ENCODE measurements around the gene KRT82.

KRT82 gene

DNA sequence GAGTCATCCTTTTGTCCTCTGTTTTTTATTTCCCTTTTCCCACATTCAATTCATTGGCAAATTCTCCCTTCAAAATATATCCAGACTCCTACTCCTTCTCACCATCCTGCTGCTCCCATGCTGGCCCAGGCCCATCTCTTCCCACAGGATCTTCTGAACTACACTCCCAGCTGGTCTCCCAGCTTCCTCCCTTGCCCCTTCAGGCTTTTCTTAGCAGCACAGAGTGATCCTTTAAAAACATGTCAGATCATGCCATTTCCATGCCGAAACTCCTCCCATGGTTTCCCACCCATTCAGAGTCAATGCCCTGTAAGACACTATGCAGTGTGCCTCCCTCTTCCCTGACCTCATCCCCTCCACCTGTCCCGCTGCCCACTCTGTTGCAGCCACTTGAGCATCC is 18.3 kb downstream of the KRT82 start:
- DNase-seq (ENCODE audit: low read depth in 2 of 2, low spot score in 1 of 2) = no peak

DNA sequence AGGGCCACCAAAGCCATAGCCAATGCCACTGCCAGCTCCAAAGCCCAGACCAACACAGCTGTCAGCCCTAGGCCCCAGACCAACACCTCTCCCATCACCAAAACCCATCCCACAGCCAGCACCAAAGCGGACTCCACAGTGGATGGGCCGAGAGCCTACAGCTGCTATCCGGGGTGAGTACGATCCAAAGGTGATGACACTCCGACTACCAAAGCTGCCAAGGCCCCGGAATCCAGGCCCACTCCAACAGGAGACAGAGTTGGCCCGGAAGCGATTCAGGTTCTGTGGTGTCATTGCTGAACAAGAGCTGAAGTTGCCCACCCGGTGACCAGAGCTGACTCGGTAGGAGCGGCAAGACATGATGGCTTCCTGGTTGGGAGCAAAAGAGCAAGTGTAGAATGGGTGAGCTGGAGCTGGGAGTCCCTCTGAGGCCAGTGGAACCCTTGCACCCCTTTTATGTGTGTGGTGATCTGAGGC is 20.9 kb downstream of the KRT82 start, which contains the start of gene KRT84:
Gene KRT84 (minus strand): TSS at position 427 of the 477 bp plus-strand sequence. CDS start 67 bp downstream, at position 360.
- no peak for DNase-seq (ENCODE audit: low read depth in 2 of 2, low spot score in 1 of 2)

DNA sequence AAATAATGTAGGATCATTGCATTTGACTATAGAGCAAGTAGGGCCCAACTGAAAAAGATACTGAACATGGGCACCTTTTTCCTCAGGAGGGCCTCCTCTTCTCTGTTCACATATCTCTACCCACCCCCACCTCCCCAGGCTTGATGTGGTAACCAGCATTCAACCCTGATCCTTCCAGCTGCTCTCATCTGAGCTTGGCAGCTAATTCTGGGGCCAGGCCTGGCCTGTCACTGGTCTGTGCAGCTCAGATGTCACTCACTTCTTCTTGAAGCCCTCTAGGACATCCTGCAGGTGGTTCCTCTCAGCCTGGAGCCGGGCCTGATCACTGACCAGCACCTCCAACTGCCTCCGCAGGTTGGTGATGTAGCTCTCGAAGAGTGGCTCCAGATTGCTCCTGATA is 22.8 kb downstream of the KRT82 start:
- DNase-seq (ENCODE audit: low read depth in 2 of 2, low spot score in 1 of 2) = no peak

DNA sequence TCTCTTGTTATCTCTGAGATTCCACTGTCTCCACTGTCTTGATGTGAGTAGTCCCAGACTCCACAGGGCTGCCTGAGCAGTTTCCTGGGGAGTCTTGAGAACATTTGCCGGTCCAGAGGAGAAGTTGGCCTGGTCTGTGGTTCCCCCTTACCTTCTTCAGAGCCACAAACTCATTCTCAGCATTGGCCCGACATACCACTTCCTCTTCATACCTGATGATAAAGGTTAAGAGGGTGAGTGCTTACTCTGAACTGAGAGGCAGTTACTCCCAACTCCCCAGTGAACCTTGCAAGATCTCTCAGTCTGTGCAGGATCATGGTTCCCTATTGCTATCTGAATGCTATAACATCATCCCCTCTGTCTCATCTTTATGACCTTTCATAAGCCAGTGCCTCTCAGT is 23.3 kb downstream of the KRT82 start:
- DNase-seq (ENCODE audit: low read depth in 2 of 2, low spot score in 1 of 2) = no peak

DNA sequence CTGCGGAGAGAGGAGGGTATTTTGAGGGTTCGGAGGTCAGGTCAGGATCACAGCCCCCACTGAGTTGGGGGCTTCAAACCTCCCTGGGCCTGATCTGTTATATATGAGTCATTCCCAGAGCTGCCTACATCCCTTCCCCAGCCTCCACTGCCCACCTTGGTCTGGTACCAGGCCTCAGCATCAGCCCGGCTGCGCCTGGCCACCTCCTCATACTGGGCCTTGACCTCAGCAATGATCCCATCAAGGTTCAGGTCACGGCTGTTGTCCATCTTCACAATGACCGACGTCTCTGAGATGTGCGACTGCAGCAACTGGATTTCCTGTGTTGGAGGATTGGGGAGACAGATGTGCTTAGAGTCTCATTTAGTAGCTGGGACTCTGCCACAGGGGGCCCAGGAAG is 24.9 kb downstream of the KRT82 start:
- no peak for DNase-seq (ENCODE audit: low read depth in 2 of 2, low spot score in 1 of 2)

DNA sequence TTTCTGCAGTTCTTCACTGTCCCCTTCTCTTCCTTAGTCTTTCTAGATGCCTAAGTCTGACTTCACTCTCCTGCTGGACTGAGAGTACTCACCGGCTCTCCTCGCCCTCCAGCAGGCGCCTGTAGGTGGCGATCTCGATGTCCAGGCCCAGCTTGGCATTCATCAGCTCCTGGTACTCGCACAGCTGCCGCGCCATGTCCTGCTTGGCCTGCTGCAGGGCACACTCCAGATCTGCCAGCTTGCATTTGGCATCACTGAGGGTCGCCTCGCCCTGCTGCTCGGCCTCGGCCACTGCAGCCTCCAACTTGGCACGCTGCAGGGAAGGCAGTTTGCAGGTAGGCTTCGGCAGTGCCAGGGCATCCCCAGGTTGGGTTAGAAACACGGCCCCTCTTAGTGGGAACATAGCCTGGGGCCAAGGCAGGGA is 25.9 kb downstream of the KRT82 start:
- no peak for DNase-seq (ENCODE audit: low read depth in 2 of 2, low spot score in 1 of 2)

DNA sequence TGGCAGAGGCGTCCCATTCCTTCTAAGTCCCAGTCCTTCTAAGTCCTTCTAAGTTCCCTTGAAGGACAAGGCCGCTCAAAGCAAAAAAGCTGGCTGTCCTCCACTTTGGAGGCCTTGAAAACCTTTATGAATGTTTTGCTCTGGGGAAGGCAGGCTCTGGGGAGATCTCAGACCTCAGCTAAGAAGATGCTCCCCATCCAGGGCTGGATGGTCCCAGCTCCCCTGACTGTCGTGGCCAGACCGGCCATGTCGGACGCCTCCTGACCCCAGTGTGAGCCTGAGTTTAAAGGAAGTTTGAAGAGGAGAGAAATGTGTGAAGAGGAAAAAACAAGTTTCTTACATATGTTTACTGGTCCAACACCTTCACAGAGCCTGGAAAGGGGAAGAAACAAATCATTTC is 26.6 kb downstream of the KRT82 start:
- DNase-seq (ENCODE audit: low read depth in 2 of 2, low spot score in 1 of 2) = no peak

DNA sequence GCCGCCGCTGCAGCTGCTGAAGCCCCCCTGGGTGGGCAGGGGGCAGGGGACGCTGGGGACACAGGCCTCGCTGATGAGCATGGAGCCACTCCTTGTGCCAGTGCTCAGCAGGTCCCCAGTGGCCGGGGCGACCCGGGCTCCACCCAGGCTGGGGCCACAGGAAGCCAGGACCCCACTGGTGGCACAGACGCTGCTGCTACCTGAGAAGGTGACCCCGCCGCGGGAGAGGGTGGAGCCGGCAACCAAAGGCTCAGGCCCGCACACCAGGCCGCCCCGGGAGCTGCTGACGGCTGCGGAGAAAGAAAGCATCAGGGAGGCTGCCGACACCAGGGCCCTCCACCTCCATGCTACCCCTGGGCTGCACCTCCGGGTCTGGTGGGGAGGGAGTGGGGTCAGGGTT is 28.0 kb downstream of the KRT82 start:
- no peak for DNase-seq (ENCODE audit: low read depth in 2 of 2, low spot score in 1 of 2)

DNA sequence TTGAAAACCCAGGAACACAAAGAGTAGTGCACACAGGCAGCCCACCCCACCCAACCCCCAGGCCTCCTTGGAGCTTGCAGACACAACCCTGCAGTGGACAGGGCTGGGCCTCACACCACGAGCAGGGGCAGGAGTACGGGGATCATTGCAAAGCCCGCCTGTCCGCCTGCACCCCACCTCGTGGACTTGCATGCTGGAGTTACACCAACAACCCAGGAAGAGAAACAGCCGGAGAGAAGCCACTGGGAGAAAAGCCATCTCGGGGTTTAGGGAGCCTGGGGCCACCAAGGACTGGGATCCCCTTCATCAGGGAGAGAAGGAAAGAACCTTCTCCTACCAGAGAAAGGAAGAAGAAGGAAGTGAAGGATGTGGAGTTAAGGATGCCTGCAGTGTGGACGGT is 28.9 kb downstream of the KRT82 start:
- no peak for DNase-seq (ENCODE audit: low read depth in 2 of 2, low spot score in 1 of 2)

DNA sequence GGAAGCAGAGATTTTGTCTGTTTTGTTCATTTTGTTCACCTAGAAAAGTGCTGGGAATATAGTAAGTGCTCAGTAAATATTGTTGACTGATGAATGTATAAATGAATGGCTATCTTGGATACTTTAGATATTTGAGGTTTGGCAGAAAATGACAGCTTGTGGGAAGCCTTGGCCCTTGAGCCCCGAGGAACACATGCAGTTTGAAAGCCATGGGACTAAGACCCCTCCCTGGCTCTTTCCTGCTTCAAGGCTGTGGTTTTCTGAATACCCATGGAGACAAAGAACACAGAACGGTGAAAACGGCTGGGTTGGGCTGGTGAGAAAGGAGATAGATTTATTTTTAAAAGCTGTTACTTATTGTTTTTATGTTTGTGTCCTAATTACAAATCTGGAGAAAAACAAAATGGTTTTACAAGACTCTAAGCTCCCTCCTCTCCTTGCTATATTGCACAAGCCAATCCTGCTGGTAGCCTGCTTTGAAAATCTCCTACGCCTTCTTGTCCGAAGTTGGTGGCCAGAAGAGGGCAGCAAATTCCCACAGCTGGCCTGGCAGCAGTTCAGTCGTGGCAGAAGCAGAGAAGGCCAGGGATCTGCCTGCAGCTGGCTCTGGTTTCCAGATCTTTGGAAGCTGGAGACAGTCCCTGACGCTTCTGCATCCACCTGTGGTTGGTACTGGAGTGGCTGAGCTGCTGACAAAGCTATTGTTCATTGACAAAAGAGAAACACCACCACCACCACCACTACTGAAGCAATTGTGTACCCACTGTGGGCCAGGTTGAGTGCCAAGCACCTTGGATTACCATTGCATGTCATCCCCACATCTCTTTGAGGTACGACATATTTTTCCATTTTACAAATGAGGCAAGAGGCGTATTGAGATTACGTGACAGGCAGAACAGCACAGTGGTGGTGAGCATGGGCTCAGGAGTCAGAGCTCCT is 33.6 kb downstream of the KRT82 start:
- DNase-seq (ENCODE audit: low read depth in 2 of 2, low spot score in 1 of 2) = peak; percentile 16 to 31

DNA sequence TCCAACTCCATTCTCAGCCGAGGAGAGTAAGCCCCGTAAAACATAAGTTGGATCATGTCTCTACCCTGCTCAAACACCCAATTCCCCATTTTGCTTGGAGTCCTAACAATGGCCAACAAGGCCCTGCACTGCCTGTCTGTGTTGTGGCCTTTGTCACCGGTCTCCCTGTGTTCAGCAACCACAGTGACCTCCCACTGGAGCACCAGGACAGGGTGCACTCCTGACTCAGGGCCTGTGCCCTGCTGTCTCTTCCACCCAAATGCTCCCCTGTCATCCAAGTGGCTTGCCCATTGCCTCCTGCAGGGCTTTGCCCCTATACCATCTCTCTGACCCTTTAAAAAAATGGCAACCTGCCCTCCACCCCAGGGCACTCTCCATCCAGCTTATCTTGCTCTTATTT is 34.4 kb downstream of the KRT82 start:
- no peak for DNase-seq (ENCODE audit: low read depth in 2 of 2, low spot score in 1 of 2)

DNA sequence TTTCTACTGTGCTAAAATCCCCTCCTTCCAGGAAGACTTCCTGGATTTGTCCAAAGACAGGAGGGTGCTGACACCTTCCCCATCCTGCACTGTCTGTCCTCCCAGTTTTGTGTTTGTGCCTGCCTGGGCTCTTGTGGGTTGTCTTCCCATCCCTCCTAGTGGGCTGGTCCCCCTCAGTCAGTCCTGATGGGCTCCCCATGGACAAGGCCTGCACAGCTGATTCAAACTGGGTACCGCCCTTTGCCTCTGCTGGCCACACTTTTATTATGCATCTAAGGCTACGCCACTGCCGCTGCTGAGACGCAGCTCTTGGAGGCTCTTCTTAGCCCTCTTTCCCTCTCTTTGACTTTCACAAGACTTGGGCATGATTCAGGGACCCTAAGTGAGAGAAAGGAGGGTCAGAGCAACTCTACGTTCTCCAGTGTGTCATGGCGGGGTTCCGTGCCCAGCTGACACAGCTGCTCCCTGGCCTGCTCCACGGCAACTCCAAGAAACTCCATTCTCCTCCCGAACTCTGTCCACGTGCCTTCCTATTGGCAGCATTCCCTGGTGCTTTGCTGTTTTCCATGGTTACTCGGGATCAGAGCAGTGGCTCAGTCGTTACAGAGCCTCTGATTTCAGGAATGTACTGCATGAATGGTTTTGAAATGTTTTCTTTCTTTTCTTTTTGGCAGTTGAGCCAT is 35.1 kb downstream of the KRT82 start:
- DNase-seq (ENCODE audit: low read depth in 2 of 2, low spot score in 1 of 2) = no peak

DNA sequence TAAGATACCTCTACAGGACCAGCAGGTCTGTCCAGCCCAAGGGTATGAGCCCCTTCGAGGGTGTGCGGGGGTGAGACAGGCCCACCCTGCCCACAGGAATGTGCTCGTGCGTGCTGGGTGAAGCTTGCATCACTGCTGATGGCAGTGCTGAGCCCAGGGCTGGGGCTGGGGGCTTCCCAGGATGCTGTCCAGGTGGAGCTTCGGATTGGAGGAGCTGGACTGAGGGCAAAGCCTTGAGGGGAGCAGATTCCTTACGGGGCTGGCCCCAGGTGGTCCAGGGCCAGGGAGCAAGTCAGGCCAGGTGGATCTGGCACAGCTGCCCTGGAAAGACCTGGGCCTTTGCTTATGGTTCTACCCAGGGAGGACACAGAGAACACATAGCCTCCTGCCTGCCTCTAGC is 36.3 kb downstream of the KRT82 start:
- DNase-seq (ENCODE audit: low read depth in 2 of 2, low spot score in 1 of 2) = no peak

DNA sequence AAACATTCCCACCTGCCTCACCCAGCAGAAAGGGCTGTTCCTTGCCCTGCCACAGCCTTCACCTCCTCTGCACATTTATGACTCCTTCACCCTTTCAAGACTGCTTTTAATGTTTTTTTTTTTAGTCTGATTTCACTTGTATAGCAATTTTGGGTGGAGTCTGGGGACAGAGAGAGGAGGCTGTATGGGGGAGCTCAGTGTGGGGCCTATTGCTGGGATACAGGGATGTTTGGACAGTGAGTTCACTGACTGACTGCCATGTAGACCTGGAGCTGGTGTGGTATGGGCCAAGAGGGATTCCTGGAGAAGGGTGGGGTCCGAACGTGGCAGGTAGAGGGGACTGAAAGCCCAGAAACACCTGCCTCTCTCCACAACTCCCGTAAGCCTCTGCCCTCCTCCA is 36.9 kb downstream of the KRT82 start:
- DNase-seq (ENCODE audit: low read depth in 2 of 2, low spot score in 1 of 2) = no peak

DNA sequence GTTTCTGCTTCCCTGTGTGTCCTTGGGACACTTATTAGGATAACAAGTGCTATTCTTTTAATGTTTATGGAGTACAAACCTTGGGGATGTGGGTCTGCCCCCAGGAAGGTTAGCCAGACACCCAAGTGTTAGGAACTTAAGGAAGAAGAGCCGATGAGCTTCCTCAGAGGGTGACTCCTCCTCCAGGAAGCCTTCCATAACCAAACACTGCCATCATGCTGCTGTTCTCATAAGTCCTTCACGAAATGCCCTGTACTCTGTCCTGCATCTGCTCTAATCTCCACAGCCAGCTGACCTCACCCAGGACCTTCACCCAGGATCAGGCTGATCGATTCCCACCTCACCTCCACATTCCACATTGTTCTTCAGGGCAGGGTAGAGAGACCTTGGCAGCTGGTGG is 37.6 kb downstream of the KRT82 start:
- no peak for DNase-seq (ENCODE audit: low read depth in 2 of 2, low spot score in 1 of 2)

DNA sequence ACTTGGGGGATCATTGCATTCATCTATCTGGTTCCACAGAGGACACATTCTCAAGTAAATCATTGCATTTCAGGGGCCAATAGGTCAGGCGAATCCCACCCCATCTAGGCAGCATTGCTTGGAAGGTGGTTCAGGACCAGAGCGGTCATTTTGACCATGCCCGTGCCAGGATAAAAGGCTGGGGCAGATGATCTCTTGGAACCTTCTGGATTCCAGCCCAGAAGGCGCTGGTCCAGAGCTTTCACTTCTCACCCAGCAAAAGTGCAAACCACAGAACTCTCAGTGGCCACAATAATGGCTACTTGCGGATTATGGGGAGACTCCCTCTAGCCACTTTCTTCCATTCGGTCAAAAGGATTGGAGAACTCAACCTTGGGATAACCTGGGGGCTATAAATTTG is 38.3 kb downstream of the KRT82 start:
- no peak for DNase-seq (ENCODE audit: low read depth in 2 of 2, low spot score in 1 of 2)

DNA sequence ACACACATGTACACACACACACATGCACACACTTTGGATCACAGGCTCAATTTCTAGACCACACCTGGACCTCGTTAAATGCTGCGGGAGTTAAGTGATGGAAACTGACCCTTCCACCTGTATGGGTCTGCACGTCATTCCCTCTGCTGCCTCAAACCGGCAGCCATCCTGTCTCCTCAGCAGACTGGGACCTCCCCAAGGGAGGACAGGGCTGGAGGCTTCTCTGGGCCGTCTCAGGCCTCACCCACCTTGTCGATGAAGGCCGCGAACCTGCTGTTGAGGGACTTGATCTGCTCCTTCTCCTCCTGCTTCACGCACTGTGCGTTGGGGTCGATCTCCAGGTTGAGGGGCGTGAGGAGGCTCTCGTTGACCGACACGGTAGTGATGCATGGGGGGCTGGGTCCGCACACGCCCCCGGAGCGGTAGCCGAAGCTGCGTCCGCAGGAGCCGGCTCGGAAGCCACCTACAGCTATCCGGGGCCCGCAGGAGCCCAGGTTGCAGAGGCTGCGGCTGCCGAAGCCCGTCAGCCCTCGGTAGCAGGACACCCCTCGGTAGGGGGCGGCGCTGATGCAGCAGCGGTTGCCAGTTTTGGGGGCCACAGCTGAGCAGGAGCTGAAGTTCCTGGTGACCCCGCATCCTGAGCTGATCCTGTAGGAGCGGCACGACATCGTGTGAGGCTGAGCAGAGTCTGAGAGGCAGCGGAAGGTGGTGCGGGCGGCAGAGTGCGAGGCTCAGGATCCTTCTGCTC is 39.2 kb downstream of the KRT82 start, which contains the start of gene KRT85:
Gene KRT85 (minus strand): TSS at position 744 of the 748 bp plus-strand sequence. CDS start 76 bp downstream, at position 668.
- DNase-seq (ENCODE audit: low read depth in 2 of 2, low spot score in 1 of 2) = no peak

DNA sequence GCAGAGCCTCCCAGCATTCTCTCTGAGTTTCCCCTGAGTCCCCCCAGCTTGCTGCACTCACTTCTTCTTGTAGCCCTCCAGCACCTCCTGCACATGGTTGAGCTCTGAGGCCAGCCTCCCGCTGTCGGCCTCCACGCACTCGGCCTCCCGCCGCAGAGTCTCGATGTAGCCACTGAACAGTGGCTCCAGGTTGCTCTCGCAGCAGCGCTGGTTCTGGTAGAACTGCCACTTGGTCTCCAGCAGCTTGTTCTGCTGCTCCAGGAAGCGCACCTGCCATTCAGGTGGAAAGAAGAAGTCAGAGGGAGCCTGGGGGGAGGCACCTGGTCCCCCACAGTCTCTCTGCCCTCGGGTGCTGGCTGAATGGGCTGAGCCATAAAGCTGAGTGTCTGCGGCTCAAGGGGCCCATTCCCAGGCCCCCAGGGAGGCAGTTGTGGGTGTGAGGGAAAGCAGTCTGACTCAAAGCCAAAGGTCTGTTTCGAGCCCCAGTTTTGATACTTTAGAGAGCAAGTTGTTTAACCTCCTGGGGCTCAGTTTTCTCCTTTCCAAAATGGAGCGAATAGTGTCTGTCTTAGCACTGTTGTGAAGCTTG is 41.1 kb downstream of the KRT82 start:
- no peak for DNase-seq (ENCODE audit: low read depth in 2 of 2, low spot score in 1 of 2)

DNA sequence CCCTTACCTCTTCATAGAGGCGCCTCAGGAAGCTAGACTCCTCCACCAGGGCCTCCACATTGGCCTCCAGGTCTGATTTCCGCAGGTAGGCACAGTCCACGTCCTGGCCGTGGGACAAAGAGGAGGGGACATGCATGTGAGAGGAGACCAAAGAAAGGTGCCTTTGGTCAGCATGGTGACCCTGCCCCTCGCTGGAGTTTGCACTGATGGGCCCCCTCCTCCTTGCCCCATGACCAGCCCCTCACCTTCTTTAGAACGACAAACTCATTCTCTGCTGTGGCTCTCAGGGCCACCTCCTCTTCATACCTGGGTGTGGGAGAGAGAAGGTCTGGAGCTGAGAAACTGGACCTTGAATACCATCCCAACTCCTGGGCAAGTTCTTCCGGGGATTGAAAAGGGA is 42.1 kb downstream of the KRT82 start:
- DNase-seq (ENCODE audit: low read depth in 2 of 2, low spot score in 1 of 2) = no peak

DNA sequence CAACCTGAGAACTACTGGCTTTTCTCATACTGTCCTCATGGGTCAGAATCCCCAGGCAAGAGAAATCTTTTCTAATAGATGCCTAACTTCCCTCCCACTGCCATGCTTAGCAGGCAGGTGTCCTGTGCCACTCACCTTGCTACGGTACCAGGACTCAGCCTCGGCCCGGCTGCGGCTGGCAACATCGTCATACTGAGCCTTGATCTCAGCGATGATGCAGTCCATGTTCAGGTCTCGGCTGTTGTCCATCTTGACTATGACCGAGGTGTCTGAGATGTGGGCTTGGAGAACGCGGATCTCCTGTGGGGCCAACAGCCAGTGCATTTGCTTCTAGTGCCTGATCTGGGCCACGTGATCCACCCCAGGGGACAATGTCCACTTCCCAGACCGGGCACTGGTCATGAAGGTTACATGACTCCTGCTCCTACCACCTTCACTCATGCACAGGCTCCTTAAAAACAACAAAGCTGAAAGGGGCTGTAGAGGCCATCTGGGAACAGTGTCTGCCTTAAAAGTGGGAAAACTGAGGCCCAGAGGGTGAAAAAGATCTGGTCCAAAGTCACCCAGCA is 42.9 kb downstream of the KRT82 start:
- no peak for DNase-seq (ENCODE audit: low read depth in 2 of 2, low spot score in 1 of 2)
